H9 (cell line): Measurements from ENCODE around the gene MGAT4B. TPM values are rescaled to one million over a fixed set of nuclear protein-coding genes. Genes with fewer than 3 reads are reported as not detected.

Source experiments
- DNase-seq: peaks from one replicate; pipeline ENCODE4 v3.0.0-alpha.2; 2017
- H2AFZ ChIP-seq: one replicate; pipeline ENCODE4 v1.6.1; 2013; ENCODE audit warnings: mild to moderate bottlenecking, low read length, control low read depth, moderate library complexity
- H2AK5ac ChIP-seq: 2 replicates; pipeline ENCODE4 v1.6.1; 2013; ENCODE audit warnings: low read length, control low read depth, mixed read lengths; ENCODE audit not compliant: insufficient read length
- H2BK120ac ChIP-seq: one replicate; pipeline ENCODE4 v1.6.1; 2013; ENCODE audit warnings: low read depth, mild to moderate bottlenecking, low read length, control low read depth, inconsistent platforms; ENCODE audit not compliant: poor library complexity, severe bottlenecking
- H2BK12ac ChIP-seq: 2 replicates; pipeline ENCODE4 v1.6.1; 2013; ENCODE audit warnings: low read length, control low read depth, mixed read lengths, low read depth; ENCODE audit not compliant: insufficient read length
- H2BK15ac ChIP-seq: 2 replicates; pipeline ENCODE4 v1.6.1; 2013; ENCODE audit warnings: low read depth, low read length, control low read depth
- H2BK20ac ChIP-seq: one replicate; pipeline ENCODE4 v1.6.1; 2013; ENCODE audit warnings: low read depth, mild to moderate bottlenecking, low read length, control low read depth, inconsistent platforms; ENCODE audit not compliant: poor library complexity, severe bottlenecking
- H2BK5ac ChIP-seq: 2 replicates; pipeline ENCODE4 v1.6.1; 2013; ENCODE audit warnings: low read length, control low read depth, mixed read lengths; ENCODE audit not compliant: insufficient read length
- H3K14ac ChIP-seq: 2 replicates; pipeline ENCODE4 v1.6.1; 2013; ENCODE audit warnings: low read length, control low read depth; ENCODE audit not compliant: insufficient read depth
- H3K18ac ChIP-seq: 2 replicates; pipeline ENCODE4 v1.6.1; 2013; ENCODE audit warnings: low read depth, mild to moderate bottlenecking, mixed read lengths, low read length, control low read depth; ENCODE audit not compliant: insufficient read length
- H3K23ac ChIP-seq: 2 replicates; pipeline ENCODE4 v1.6.1; 2013; ENCODE audit warnings: low read length, control low read depth, mixed read lengths, low read depth; ENCODE audit not compliant: insufficient read length
- H3K23me2 ChIP-seq: 2 replicates; pipeline ENCODE4 v1.6.1; 2013; ENCODE audit warnings: low read depth, mild to moderate bottlenecking, mixed read lengths, low read length, control low read depth; ENCODE audit not compliant: insufficient read length, poor library complexity, severe bottlenecking
- H3K27ac ChIP-seq: 2 replicates; pipeline ENCODE4 v1.5.1; 2013; ENCODE audit warnings: low read length, control low read depth, mixed read lengths, low read depth; ENCODE audit not compliant: insufficient read length
- H3K27me3 ChIP-seq: 2 replicates; pipeline ENCODE4 v1.6.1; 2013; ENCODE audit warnings: low read length, control low read depth, inconsistent platforms; ENCODE audit not compliant: insufficient read depth
- H3K4ac ChIP-seq: 2 replicates; pipeline ENCODE4 v1.6.1; 2013; ENCODE audit warnings: low read depth, mild to moderate bottlenecking, control low read depth, inconsistent platforms, low read length, moderate library complexity
- H3K4me1 ChIP-seq: 2 replicates; pipeline ENCODE4 v1.6.1; 2013; ENCODE audit warnings: low read length, control low read depth, inconsistent platforms; ENCODE audit not compliant: insufficient read depth
- H3K4me2 ChIP-seq: 2 replicates; pipeline ENCODE4 v1.6.1; 2013; ENCODE audit warnings: low read length, control low read depth, mixed read lengths; ENCODE audit not compliant: insufficient read length, insufficient read depth
- H3K56ac ChIP-seq: 2 replicates; pipeline ENCODE4 v1.6.1; 2013; ENCODE audit warnings: low read depth, mild to moderate bottlenecking, mixed read lengths, low read length, control low read depth; ENCODE audit not compliant: insufficient read length
- H3K79me1 ChIP-seq: 2 replicates; pipeline ENCODE4 v1.6.1; 2013; ENCODE audit warnings: low read depth, mild to moderate bottlenecking, moderate library complexity, low read length, control low read depth, inconsistent platforms; ENCODE audit not compliant: insufficient read depth, poor library complexity, severe bottlenecking
- H3K79me2 ChIP-seq: 2 replicates; pipeline ENCODE4 v1.6.1; 2013; ENCODE audit warnings: low read length, control low read depth, inconsistent platforms; ENCODE audit not compliant: insufficient read depth
- H3K9ac ChIP-seq: 2 replicates; pipeline ENCODE4 v1.6.1; 2013; ENCODE audit warnings: low read length, control low read depth, mixed read lengths; ENCODE audit not compliant: insufficient read length; ENCODE audit errors: extremely low read depth
- H3K9me3 ChIP-seq: one replicate; pipeline ENCODE4 v1.6.1; 2013; ENCODE audit warnings: low read depth, low read length, inconsistent platforms; ENCODE audit not compliant: control insufficient read depth
- H3T11ph ChIP-seq: one replicate; pipeline ENCODE4 v1.6.1; 2013; ENCODE audit warnings: mild to moderate bottlenecking, low read length, control low read depth, inconsistent platforms
- H4K20me1 ChIP-seq: one replicate; pipeline ENCODE4 v1.6.1; 2013; ENCODE audit not compliant: control insufficient read depth, insufficient read length, insufficient read depth
- H4K5ac ChIP-seq: 2 replicates; pipeline ENCODE4 v1.6.1; 2013; ENCODE audit warnings: low read depth, mild to moderate bottlenecking, mixed read lengths, low read length, control low read depth; ENCODE audit not compliant: insufficient read length
- H4K8ac ChIP-seq: replicated peaks from 2 replicates; pipeline ENCODE4 v1.6.1; 2013; ENCODE audit warnings: low read length, control low read depth, mixed read lengths, low read depth; ENCODE audit not compliant: insufficient read length
- H4K91ac ChIP-seq: 2 replicates; pipeline ENCODE4 v1.6.1; 2013; ENCODE audit warnings: low read depth, mild to moderate bottlenecking, moderate library complexity, mixed read lengths, low read length, control low read depth; ENCODE audit not compliant: insufficient read length
- H3K27ac Mint-ChIP-seq, 3 experiments: 2 replicates in 2 of 3; 3 replicates in 1 of 3; pipeline ENCODE4 v1.8.0; 2020 to 2021; ENCODE audit warnings: mixed read lengths in 3 of 3, mild to moderate bottlenecking in 1 of 3, moderate library complexity in 1 of 3
- H3K27me3 Mint-ChIP-seq: 2 replicates; pipeline ENCODE4 v1.8.0; 2021; ENCODE audit warnings: low read depth, mild to moderate bottlenecking, moderate library complexity, mixed read lengths
- H3K36me3 Mint-ChIP-seq, 3 experiments: 2 replicates in 2 of 3; 3 replicates in 1 of 3; pipeline ENCODE4 v1.8.0; 2020 to 2021; ENCODE audit warnings: low read depth in 3 of 3, mixed read lengths in 3 of 3; ENCODE audit not compliant: insufficient read depth in 1 of 3
- H3K4me1 Mint-ChIP-seq, 2 experiments: 2 replicates each; pipeline ENCODE4 v1.8.0; 2020; ENCODE audit warnings: mixed read lengths in 2 of 2
- H3K4me3 Mint-ChIP-seq, 2 experiments: 2 replicates in 1 of 2; 3 replicates in 1 of 2; pipeline ENCODE4 v1.8.0; 2020 to 2021; ENCODE audit warnings: mild to moderate bottlenecking in 2 of 2, mixed read lengths in 2 of 2, moderate library complexity in 1 of 2
- H3K9me3 Mint-ChIP-seq, 2 experiments: 2 replicates in 1 of 2; 3 replicates in 1 of 2; pipeline ENCODE4 v1.8.0; 2020; ENCODE audit warnings: mild to moderate bottlenecking in 2 of 2, mixed read lengths in 2 of 2, moderate library complexity in 1 of 2
- WGBS: extraction: QIAGEN DNeasy Blood & Tissue Kit; methylation state at CpG from one replicate; pipeline ENCODE4 v1.1.7; 2013; ENCODE audit warnings: missing lambda C conversion rate, low lambda C conversion rate, mixed read lengths; ENCODE audit not compliant: insufficient read length; ENCODE audit errors: extremely low coverage; 5-methylcytosine and 5-hydroxymethylcytosine counted together
- total RNA-seq: library from RNA; stranded (reverse); gene quantifications from 2 replicates; pipeline ENCODE4 v1.2.1, GENCODE V29; 2021
- TF ChIP-seq, protein P1 (sequence below): fragments of 200-600 bp; sonication (generic); conservative IDR thresholded peaks from 3 replicates; pipeline ENCODE4 v1.8.0; 2021; ENCODE audit warnings: antibody characterized with exemption, mild to moderate bottlenecking

Gene MGAT4B
- total RNA-seq, 1 experiment from 2014 or later = 147 TPM

DNA sequence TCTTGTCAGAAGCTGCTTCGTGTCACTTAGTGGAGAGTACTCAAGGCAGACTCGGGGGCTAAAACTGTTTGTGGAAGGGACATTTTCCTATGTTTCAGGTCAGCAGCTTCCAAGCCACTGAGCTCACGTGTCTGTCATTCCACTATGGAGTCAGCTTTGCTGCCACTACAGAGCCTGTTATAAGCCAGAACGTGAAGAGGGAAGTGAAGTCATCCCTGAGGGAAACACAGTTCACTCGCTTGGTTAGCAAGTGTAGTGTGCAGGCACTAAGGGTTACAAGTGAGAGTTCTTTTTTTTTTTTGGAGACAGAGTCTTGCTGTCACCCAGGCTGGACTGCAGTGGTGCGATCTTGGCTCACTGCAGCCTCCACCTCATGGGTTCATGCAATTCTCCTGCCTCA lies 37.4 kb downstream of the MGAT4B start:
- no peaks in the 10 kb centered on the region for H3K9me3 ChIP-seq
- no peak overlapping the region for H3K23ac ChIP-seq
- no peak overlapping the region for H2BK15ac ChIP-seq
- H3K56ac ChIP-seq = no peak overlapping the region
- no peak overlapping the region for H4K5ac ChIP-seq
- WGBS = no CpG with 5 or more reads among the region's 6 CpGs
- no peak overlapping the region for H2AK5ac ChIP-seq
- no peak overlapping the region for H3K14ac ChIP-seq
- H3K4ac ChIP-seq = no peak overlapping the region
- H3K4me1 ChIP-seq = no peaks in the 10 kb centered on the region
- H2BK120ac ChIP-seq = no peak overlapping the region
- DNase-seq = no peak
- no peaks in the 10 kb centered on the region for H3K27me3 ChIP-seq
- no peak overlapping the region for H2BK12ac ChIP-seq
- Mint-ChIP-seq H3K4me3 (no peak overlapping the region), H3K9me3 (no peaks in the 10 kb centered on the region), H3K36me3 (peaks cover 52 to 88% (median 84%) of the 10 kb centered on the region in 3 experiments; a peak in 6 of 7 replicates), H3K27ac (no peak overlapping the region), H3K27me3 (no peaks in the 10 kb centered on the region), H3K4me1 (peaks cover 2 to 5% of the 10 kb centered on the region in 2 experiments; a peak in 1 of 4 replicates)
- TF ChIP-seq, protein P1, sequence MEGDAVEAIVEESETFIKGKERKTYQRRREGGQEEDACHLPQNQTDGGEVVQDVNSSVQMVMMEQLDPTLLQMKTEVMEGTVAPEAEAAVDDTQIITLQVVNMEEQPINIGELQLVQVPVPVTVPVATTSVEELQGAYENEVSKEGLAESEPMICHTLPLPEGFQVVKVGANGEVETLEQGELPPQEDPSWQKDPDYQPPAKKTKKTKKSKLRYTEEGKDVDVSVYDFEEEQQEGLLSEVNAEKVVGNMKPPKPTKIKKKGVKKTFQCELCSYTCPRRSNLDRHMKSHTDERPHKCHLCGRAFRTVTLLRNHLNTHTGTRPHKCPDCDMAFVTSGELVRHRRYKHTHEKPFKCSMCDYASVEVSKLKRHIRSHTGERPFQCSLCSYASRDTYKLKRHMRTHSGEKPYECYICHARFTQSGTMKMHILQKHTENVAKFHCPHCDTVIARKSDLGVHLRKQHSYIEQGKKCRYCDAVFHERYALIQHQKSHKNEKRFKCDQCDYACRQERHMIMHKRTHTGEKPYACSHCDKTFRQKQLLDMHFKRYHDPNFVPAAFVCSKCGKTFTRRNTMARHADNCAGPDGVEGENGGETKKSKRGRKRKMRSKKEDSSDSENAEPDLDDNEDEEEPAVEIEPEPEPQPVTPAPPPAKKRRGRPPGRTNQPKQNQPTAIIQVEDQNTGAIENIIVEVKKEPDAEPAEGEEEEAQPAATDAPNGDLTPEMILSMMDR = no peak
- no peak overlapping the region for H2AFZ ChIP-seq
- H3K4me2 ChIP-seq = no peak overlapping the region
- H3K27ac ChIP-seq = no peak overlapping the region
- no peak overlapping the region for H3K9ac ChIP-seq
- no peak overlapping the region for H3T11ph ChIP-seq
- H3K79me2 ChIP-seq = peaks cover 4% of the 10 kb centered on the region; the same call in 1 of the 2 replicates
- peaks cover 2% of the 10 kb centered on the region for H4K20me1 ChIP-seq
- H3K79me1 ChIP-seq = peaks cover 5% of the 10 kb centered on the region
- H2BK20ac ChIP-seq = no peak overlapping the region
- H3K18ac ChIP-seq = no peak overlapping the region
- H2BK5ac ChIP-seq = no peak overlapping the region
- no peaks in the 10 kb centered on the region for H3K23me2 ChIP-seq
- no peak overlapping the region for H4K91ac ChIP-seq
- H4K8ac ChIP-seq = no peak overlapping the region
